ENCODE measurements around the gene CFAP58.

CFAP58 gene

DNA sequence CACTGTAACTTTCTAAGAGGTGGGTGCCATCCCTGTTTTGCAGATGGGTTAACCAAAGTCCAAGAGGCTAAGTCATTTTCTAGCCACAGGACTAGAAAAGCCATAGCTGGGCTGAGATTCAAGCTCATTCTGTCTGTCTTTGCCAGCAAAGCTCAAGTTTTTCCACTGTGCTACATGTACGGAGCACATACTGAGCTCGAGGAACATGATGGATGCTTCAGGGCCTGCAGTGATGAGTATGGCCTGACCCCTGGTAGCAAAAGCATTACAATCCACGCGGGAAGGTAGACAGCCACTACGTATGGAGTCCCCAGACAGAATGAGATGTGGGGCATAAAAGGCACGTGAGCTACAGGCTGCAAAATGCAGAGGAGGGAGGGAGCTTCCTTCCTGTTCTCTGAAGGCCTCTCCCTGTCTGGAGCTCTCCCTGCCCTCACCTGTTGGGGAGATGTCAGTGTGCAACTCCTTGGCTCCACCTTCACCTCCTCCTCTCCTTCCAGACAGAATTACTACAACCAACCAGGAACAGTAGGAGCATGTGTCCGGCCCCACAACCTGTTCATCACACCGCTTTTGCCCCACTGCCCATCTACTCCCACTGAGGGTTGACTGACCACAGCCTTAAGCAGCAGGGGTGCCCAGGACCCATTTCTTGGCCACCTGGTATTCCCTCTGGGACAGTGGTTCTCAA is 31.8 kb upstream of the CFAP58 start:
- DNase-seq = no peak

DNA sequence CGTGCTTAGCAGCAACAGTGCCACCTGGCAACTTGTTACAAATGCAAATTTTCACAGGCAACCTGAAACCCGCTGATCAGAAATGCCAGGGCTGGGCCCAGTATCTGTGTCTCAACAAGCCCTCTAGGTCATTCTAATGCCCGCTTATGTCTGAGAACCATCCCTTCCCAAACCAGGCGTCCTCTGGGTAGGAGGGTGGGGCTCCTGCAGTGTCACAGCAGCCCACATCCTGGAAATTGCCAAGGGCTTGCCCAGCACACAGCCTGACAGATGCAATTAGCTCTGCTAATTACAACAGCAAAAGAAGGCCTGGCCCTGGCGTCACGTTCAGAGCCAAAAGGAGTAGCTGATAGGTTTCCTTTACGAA is 31.2 kb upstream of the CFAP58 start:
- DNase-seq = no peak

DNA sequence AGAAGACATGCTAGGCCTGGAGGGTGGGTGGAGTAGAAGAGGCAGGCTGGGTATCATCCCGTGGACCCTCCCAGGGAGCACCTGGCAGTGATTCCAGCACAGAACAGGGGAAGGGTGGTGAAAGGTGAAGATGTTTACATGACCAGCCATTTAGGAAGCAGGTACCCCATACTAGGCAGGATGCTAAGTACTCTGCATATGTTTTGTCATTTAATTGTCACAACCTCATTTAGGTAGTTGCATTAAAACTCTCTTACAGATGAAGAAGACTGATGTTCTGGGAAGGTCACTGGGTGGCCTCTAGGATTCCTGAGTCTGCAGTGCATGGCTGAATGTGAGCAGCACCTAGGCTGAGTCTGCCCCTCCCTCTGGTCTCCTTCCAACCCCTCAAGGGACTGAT is 30.5 kb upstream of the CFAP58 start:
- no peak for DNase-seq

DNA sequence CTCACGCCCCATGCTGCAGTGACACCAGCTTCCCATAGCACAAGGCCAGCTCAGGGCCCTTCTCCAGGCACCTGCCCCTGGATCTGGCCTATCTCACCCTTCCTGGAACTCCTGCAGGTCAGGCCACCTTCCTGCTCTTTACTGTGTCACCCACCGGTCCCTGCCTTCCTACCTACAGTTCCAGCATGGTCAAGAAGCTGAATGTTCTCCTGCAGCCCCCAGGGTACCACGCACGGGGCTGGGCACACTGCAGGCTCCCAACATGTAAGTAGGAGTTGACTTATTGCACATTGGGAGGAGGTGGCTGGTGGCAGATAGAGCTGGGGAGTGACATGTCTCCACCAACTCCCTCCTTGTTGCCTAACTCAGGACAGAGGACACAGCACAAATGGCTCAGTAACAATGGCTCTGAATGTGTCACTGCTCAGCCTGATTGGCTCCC is 29.9 kb upstream of the CFAP58 start:
- DNase-seq = no peak

DNA sequence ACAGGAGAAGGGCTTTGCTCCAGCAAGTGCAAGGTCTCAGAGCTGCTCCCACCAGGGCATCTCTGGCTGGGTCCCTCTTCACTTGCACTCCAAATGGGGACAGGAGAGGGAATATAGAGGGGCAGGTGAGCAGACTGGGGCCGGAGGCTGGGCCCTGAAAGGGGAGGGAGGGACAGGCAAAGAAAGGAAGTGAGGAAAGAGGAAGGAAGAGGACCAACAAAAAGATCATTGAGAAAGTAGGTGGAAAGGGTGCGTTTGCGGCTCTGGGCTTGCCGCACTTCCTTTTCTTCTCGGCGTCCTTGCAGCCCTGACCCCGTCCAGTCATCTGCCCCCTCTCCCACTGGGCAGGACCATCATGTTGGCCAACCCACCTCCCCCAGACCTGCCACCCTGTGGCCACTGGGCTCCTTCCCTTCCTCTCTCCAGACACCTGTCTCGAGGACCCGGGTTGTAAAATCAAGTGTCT is 29.4 kb upstream of the CFAP58 start:
- no peak for DNase-seq

DNA sequence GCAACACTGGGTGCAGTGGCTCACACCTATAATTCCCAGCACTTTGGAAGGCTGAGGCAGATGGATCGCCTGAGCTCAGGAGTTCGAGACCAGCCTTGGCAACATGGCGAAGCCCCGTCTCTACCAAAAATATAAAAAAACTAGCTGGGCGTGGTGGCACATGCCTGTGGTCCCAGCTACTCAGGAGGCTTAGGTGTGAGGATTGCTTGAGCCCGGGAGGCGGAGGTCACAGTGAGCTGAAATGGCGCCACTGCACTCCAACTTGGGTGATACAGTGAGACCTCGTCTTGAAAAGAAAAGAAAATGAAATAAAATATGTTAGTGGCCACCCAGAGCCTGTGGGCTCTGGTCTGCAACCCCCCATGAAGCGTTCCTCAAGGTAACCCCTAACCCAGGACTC is 28.7 kb upstream of the CFAP58 start:
- DNase-seq = no peak

DNA sequence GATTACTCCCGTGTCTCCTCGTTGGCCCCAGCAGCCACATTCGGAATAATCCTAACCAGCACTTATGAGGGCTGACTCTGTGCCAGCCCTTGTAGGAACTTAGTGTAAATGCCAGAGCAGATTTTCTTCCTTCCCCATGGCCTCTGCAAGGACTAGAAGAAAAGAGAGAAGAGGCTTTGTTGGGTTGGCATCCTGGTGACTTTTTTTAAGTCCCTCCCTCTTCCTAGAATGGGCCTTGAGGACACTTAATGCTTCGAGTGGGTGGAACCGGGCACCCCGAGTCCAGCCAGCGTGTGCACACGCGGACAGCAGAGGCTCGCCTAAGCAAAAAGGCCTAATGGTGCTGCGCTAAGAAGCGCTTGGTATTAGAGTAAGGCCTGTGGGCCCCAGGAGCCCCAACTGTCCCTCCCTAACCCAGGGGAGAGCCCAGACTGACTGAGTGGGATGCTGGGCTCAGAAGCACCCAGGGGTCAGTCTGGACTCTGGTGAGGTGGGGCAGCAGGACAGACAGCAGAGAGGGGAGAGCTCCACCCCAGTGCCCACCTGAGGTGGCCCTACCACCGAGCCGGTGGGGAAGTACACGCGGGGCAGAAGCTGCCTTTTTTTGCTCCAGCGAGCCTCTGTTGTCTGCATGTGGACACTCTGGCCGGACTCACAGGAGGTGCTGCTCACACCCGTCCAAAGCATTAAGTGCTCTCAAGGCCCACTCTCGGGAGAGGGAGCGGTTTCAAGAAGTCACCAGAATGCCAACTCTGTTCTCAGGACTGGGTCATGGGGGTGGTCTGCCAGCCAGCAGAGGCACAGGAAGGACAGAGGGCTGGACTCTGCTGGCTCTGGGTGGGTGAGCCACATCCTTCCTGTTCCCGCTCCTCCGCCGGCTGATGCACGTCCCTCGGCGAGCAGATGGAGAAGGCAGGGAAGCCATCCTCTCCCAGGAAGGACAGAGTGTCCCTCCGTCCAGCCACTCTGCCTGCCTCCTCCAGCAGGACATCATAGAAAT is 27.9 kb upstream of the CFAP58 start:
- DNase-seq = no peak

DNA sequence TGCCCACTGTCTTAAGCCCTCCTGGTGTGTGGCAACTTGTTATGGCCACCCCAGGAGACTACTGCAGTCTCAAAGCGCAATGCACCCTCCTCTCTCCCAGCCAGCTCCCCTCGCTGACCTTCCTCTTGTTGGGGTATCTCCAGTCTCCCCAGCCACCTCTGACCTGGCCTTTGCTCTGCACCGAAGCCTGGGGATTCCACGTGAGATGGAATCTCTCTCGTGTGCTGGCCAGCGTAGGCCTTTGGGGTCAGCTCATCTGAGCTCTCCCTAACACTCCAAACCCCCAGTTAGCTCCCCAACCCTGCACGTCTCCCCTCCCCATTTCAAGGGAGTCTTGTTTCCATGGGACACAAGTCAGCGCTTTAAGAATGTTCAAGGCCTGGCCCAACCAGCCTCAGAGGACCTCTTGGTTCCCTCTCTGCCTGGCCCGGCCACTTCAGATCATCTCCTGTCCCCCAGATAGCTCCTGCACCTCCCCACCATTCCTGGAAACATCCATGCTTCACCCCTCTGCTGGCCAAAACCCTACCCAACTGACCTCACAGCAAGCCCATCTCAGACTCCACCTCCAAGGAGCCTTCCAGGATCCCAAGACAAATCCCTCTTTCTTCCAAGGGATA is 26.5 kb upstream of the CFAP58 start:
- DNase-seq = no peak

DNA sequence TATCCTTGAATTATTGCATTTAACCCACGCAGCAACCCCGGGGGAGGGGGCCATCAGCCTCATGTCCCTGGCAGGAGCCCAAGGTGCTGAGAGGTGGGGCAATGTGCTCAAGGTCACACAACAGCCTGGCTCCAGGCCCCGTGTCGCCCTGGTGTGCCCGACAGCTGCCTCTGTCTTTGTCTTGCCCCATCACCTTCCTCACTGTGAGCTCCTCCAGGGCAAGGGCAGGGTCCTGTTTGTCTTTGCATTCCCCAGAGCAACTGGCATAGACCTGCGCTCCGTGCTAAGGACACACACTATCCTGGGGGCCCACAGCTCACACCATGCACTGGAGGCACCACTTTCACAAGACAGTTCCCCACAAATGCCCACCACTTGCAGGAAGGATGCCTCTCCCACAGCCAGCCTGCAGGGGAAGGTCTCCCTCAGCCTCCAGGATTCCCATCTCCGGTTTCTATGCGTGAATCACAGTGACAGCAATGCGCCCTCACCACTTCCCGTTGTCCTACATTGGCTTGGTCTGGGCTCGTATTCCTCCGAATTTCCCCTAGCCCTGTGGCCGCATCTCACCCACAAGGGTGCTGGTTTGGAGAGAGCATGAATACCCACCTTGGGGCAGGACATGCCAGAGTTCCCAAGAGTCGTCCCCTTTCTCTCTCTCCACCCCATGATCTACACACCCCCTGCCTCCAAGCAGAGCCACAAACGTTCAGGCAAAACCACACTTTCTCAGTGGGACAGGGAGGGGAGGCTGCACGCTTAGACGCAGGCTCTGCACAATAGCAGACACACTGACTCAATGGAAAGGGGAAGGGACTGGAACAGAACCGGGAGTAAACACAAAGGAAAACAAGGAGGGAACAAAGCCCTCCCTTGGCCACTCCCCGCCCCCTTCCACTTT is 25.6 kb upstream of the CFAP58 start:
- no peak for DNase-seq

DNA sequence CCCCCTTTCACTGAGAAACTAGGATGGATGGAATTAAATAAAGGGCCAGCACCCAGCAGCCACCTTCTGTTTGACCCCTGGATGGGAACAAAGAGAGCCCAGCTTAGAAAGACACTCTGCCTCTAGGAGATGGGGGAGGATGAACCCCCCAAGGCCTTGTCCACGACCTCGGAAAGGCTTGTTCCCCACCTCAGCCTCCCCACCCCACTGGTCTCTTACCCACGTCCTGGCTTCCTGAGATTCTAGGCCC is 25.1 kb upstream of the CFAP58 start:
- no peak for DNase-seq

DNA sequence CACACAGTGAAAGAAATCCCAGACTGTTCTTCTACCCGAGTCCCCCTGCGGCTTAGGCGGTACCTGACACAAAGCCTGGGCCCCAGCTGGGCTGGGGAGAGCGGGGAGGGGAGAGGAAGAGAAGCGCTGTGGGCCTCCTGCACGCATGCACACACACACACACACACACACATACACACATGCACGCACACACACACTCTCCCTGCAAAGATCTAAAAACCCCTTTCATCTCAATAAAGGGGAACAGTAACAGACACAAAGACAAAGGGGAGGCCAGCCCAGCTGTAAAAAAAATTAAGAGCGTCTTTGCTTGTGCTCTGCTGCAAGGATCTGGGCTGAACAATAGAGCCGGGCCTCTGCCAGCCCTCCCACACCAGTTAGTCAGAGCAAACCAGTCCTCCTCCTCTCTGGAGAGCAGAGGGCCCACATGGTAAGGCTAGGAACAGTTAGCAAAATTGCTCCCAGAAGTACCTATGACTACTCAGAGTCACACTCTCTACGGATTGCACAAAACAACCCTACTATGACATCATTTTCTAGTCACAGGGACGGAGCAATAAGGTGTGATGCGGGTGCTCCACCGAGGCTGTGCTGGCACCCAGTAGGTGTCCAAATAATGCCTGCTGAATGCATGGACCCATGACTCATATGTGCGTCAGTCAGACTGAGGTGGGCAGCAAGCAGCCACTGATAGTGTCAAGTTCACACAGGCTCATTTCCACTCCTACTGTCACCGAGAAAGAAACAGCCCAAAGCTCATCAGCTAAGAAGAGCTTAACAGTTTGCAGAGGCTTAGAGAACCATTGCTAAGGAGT is 24.5 kb upstream of the CFAP58 start:
- DNase-seq = no peak

DNA sequence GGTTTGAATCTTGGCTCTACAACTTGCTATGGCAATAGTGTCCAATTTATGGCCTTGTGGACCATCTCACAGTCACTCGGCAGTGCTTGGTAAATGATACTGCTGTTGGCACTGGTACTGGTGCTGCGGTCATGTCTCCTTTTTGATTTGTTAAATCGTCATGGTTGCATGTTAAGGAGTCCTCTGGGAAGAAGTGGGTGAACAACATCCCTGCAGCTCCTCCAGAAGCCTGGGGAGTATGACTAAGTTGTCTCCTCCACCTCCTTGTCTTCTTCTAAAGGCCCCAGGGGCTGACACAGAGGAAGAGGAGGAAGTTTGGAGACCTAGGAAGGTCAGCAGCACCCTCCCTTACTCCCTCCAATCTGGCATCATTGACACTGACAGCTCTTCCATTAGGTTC is 23.9 kb upstream of the CFAP58 start:
- no peak for DNase-seq

DNA sequence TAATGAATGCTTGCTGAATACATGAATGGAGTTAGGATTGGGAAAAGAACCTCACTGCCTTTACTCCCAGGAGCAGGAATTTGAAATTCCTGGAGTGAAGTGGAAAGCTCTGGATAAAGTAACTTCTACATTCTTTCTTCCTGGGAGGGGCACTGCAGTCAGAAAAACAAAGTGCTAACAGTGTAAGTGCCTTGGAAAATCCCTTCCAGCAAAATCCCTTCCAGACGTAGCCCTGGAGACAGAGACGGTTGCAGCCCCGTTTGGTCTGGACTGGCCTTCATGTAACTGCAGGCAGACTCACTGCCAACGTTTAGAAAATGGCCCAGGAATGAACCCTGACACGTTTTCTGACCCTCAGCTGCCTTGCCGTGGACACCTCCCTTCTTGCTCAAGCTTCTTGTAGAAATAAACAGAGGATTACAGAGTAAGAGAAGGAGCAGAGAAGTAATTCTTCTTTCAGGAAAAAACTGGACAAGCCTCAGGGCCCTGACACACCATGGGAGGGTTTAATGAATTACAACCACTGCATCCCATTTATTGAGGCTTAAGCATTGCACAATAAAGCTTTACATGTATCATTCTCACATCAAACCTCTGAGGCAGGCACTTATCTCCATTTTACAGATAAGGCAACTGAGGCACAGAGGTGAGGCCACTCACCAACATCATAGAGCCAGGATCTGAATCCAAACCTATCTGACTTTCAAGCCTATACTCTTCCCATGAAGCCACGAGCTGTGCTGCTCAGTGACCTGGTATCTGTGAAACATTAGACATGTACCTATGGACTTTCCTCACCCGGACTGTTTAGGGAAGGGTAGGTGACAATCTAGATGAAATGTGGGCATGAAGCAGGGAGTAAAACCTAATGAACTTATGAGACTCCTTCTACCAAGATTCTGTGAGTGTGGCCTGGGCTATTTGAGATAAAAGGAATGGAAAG is 23.2 kb upstream of the CFAP58 start:
- DNase-seq = no peak

DNA sequence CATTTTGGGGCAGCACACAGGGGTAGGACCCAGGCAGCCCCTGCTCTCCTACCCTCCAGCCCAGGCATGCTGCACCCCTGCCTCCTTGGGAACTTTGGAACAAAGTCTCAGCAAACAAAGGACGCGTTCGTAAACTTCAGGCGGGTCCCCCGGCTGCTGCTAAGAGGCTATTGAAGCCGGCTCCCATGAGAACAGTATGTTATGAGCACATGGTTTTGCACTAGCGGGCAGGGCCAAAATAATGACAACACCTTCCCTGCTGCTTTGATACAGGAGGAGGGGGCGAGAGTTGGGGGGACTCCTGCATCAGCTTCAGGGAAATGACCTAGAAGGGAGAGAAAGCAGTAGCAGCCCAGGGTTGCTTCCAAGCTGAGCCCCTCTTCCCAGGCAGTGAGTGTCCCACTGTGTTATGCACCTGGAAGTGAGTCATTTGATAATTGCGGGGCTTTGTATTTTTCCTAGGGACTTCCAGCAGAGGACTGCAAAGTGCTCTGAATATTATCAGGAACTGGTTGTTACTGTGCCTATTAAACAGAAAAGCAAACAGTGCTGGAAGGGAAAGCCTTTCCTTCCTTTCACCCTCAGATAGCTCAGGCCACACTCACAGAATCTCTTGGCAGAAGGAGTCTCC is 22.3 kb upstream of the CFAP58 start:
- peak; percentile 6 to 36 for DNase-seq

DNA sequence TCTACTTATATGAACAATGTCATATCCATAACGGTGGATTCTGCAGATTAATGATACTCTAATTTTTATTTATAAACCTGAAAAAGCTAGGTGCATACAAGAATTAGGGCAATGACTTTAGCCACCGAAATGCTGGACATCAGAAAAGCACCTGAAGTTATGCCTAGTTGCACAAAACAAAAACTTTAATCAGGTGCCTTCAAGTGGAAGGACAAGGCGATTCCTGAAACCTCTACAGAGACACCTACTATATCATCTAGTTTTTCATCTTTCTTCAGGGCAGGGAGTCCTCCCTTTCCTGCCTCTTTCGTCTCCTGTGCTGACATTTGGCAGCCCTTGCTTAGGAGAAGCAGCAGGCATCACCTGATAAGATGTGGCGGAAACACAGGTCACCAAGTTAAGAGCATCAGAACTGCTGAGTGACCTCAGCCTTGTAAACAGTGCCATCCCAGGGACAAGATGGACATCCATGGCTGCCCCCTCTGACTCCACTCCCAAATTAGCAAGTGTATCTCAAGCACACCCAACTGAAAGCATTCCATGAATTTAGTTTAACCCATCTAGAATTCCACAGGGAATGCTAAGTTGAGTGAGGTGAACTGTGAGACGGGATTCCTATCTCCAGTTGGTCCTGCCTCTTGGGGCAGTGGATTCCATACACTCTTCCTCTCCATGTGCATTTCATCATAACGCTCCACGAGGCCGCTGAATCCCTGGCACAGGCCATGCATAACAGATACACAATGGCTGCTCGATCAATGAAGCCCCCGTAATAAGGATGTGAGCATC is 21.2 kb upstream of the CFAP58 start:
- no peak for DNase-seq

DNA sequence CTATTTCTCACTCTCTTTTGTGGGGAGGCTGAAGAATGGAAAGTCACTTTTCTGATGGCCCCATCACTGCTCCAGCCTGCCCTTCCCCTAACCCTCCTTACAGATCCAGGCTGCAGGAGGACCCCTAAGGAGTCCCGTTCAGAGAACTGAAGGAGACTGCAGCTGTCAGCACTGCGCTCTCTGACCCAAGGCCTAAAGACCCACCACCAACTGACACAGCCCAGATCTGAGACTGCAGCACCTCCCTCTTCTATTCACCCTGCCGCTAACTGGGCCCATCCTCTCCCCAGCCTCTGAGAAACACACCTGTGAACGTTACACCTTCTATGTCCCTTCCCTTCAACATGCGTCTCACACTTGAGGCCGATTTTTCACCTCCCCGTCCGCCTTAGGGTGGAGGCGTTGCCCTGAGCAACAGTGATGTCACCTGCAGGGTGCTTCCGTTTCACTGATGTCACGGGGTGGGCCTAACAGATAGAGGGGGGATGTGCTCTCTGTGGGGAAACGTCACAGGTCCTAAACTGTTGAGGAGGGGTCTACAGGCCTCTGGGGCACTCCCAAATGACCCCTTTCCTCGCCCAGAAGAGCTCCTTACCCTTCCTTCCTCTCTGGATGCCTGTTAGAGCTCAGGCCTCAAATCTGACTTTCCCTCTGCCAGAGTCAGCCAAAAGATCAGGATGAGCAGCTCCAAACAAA is 20.5 kb upstream of the CFAP58 start:
- DNase-seq = no peak

DNA sequence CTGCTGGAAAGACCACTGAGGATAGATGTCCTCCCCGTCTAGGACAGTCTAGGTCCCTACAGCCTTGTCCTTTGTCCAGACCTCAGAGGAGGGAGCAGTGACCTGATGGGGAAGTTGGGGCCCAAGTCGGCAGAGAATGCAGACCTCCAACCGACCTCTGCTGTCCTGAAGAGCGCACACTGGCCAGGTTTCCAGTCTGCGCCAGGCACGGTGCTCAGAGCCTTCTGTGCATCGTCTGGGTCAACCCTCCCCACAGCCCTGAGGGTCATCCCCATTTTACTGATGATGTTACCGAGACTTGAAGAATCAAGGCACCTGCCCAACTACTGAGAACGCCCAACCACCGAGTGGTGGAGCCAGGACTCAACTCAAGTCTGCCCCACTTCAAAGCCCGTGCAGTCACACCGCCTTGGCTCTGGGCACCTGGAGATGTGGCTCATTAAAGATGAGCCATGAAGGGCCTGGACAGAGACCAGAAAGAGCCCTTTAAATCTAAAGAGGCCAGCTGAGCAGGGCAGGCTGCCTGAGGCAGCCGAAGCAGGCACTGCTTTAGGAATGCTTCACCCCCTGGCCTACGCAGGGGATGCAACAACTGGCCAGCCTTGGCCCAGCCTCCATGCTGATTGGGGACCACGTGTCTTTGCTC is 19.8 kb upstream of the CFAP58 start:
- no peak for DNase-seq

DNA sequence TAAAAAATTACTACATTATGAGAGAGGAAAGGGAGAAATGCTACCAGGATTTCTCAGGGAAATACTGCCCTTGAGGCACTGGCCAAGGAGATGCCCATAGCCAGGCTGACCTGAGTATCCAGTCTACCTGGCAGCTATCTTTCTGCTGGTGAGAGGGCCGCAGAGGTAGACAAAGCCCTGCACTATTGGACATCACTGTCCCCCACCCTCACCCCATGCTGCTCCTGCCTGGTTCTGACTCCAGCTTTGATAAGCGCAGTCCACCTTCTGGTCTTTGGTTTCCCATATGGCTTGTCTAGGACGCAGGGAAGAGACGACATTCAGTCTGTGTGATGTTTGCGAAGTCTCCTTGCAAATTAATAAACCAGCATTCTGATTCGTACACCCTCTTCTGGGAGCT is 19.1 kb upstream of the CFAP58 start:
- DNase-seq = no peak
